Adrenal gland (tissue), 5 donors: ENCODE measurements around the gene PLPP1.

ENCODE experiments used
- CTCF ChIP-seq, 6 experiments: fragments of 450-650 bp in 4 of 6; fragments of 200-600 bp in 2 of 6; sonication (generic) in 1 of 6; IDR thresholded peaks; 1 replicate in 5 of 6; 2 replicates in 1 of 6; pipeline versions ENCODE4 v1.5.1 to v1.8.0; 2016 to 2021; ENCODE audit warnings: antibody characterized with exemption in 6 of 6, mild to moderate bottlenecking in 2 of 6, moderate library complexity in 1 of 6
- POLR2A ChIP-seq, 2 donors: fragments of 450-650 bp; IDR thresholded peaks; one replicate each; pipeline ENCODE4 v1.6.1; 2017; ENCODE audit warnings: antibody characterized with exemption in 2 of 2, mild to moderate bottlenecking in 2 of 2, moderate library complexity in 1 of 2
- donor health status: DM: no; HTN: no; CAD: no.

GRCh38 chr5:55483885-55484284 lies 50.9 kb downstream of the PLPP1 start:
- TF ChIP-seq POLR2A (IDR thresholded peaks at IDR 0.05): no peak
- TF ChIP-seq CTCF (IDR thresholded peaks at IDR 0.05): no peak
